Effector memory CD8-positive, alpha-beta T cell (primary cell): ENCODE data around the gene SFMBT1.

Experiments used
- ATAC-seq: fragments of 150-1000 bp; cut with Tn5 transposase; replicated peaks from 2 replicates; pipeline ENCODE4 v1.10.0; 2021; ENCODE audit warnings: mild to moderate bottlenecking, moderate library complexity
- DNase-seq, 3 experiments: peaks; one replicate each; pipeline ENCODE4 v3.0.0; 2021
- H3K27ac Mint-ChIP-seq, 2 donors: one replicate each; pipeline ENCODE4 v1.8.0; 2022; ENCODE audit warnings: mild to moderate bottlenecking in 2 of 2, mixed read lengths in 2 of 2, moderate library complexity in 2 of 2
- H3K27me3 Mint-ChIP-seq, 2 donors: one replicate each; pipeline ENCODE4 v1.8.0; 2022; ENCODE audit warnings: mixed read lengths in 2 of 2
- H3K36me3 Mint-ChIP-seq: one replicate; pipeline ENCODE4 v1.8.0; 2022; ENCODE audit warnings: mild to moderate bottlenecking, moderate library complexity, mixed read lengths; ENCODE audit not compliant: insufficient read depth
- H3K4me1 Mint-ChIP-seq, 2 donors: one replicate each; pipeline ENCODE4 v1.8.0; 2022; ENCODE audit warnings: low read depth in 2 of 2, mixed read lengths in 2 of 2
- H3K4me3 Mint-ChIP-seq, 2 donors: one replicate each; pipeline ENCODE4 v1.8.0; 2022; ENCODE audit warnings: mild to moderate bottlenecking in 2 of 2, mixed read lengths in 2 of 2, moderate library complexity in 2 of 2
- H3K9me3 Mint-ChIP-seq, 2 donors: one replicate each; pipeline ENCODE4 v1.8.0; 2022; ENCODE audit warnings: mixed read lengths in 2 of 2

Gene SFMBT1

DNA sequence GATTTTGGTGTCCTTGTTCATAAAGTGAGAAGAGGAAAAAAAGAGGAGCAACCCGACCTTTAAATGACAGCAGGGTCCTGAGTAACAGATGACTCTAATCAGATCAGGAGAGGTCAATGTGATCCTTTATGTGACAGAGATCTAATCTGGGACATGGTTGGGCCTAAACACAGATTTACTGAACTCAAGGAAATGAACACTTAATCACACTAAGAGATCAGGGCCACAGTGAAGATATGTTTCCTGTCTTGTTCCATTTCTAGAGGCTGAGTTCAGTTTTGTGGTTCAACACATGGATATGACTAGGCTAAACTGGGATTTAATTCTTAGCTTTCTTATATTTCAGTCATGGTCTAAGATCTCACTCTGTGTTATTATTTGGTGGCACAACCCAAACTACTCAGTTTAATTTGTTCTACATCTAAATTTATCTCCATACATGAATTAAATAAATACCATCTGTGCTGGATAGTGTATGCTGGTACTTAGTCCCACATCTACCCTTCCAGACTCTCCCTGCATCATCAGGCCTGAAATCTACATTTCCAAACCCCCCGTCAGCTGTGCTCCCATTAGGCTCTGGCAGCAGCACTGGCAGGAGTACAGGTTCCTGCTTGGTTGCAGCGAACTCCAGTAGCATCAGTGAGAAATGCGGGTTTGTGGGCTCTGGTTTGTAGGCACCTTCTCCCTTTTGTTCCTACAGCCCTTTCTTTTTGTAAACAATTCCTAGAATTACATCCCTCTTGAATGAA, 22.6 kb downstream of the SFMBT1 start:
- no peak for ATAC-seq
- peak overlapping the region in 1 of 2 donors; percentile 13 for H3K27ac Mint-ChIP-seq
- no peak overlapping the region for H3K4me3 Mint-ChIP-seq
- no peaks in the 10 kb centered on the region for H3K9me3 Mint-ChIP-seq
- H3K36me3 Mint-ChIP-seq, result peaks cover 5% of the 10 kb centered on the region
- no peak for DNase-seq
- H3K4me1 Mint-ChIP-seq, result peaks cover 16 to 29% of the 10 kb centered on the region in 2 donors
- H3K27me3 Mint-ChIP-seq, result no peaks in the 10 kb centered on the region

DNA sequence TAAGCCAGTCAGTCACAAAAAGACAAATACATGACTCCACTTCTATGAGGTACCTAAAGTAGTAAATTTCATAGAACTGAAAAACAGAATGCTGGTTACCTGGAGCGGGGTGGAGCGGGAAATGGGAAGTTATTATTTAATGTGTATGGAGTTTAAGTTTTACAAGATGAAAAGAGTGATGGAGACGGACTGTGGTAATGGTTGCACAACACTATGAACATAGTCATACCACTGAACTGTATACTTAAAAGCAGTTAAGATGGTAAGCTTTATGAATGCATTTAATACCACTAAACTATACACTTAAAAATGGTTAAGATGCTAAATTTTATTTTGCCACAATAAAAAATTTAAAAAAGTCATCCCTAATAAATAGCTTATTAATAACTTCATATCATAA, 23.2 kb downstream of the SFMBT1 start:
- Mint-ChIP-seq H3K27ac (no peak overlapping the region), H3K27me3 (no peaks in the 10 kb centered on the region), H3K9me3 (no peaks in the 10 kb centered on the region), H3K4me1 (peaks cover 16 to 29% of the 10 kb centered on the region in 2 donors), H3K4me3 (no peak overlapping the region), H3K36me3 (peaks cover 9% of the 10 kb centered on the region)
- ATAC-seq (no peak), DNase-seq (no peak)

GRCh38 chr3:53016236-53016635, 29.6 kb downstream of the SFMBT1 start:
- H3K27me3 Mint-ChIP-seq, result no peaks in the 10 kb centered on the region
- H3K4me1 Mint-ChIP-seq, result peaks cover 9 to 16% of the 10 kb centered on the region in 2 donors
- H3K36me3 Mint-ChIP-seq, result peaks cover 13% of the 10 kb centered on the region
- DNase-seq (no peak), ATAC-seq (no peak)
- H3K9me3 Mint-ChIP-seq, result no peaks in the 10 kb centered on the region
- no peak overlapping the region for H3K27ac Mint-ChIP-seq
- H3K4me3 Mint-ChIP-seq, result no peak overlapping the region

GRCh38 chr3:53011324-53011723, 34.5 kb downstream of the SFMBT1 start:
- DNase-seq (no peak), ATAC-seq (no peak)
- no peaks in the 10 kb centered on the region for H3K27me3 Mint-ChIP-seq
- H3K27ac Mint-ChIP-seq, result peak overlapping the region in 1 of 2 donors; percentile 13
- H3K4me3 Mint-ChIP-seq, result no peak overlapping the region
- peaks cover 9% of the 10 kb centered on the region for H3K36me3 Mint-ChIP-seq
- H3K4me1 Mint-ChIP-seq, result peaks cover 8 to 15% of the 10 kb centered on the region in 2 donors
- no peaks in the 10 kb centered on the region for H3K9me3 Mint-ChIP-seq

- Mint-ChIP-seq H3K27me3 (no peaks in the 10 kb centered on the region), H3K36me3 (peaks cover 9% of the 10 kb centered on the region), H3K27ac (peak overlapping the region; percentile 4 to 45), H3K4me1 (peaks cover 8 to 15% of the 10 kb centered on the region in 2 donors), H3K4me3 (no peak overlapping the region), H3K9me3 (no peaks in the 10 kb centered on the region)
- DNase-seq, result no peak
- no peak for ATAC-seq
These were observed 35.9 kb downstream of the SFMBT1 start for GRCh38 chr3:53009826-53010539.

DNA sequence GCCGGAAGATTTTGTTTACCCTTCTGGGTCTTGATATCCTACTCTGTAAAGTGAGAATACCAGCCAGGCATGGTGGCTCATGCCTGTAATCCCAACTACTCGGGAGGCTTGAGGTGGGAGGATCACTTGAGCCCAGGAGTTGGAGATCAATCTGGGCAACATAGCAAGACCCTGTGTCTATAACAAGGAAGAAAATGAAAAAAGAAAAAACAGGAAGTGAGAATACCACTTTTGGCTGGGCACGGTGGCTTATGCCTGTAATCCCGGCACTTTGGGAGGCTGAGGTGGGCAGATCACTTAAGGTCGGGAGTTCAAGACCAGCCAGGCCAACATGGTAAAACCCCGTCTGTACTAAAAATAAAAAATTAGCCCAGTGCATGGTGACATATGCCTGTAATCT, 36.9 kb downstream of the SFMBT1 start:
- H3K36me3 Mint-ChIP-seq, result peaks cover 5% of the 10 kb centered on the region
- peaks cover 8 to 15% of the 10 kb centered on the region in 2 donors for H3K4me1 Mint-ChIP-seq
- H3K4me3 Mint-ChIP-seq, result no peak overlapping the region
- H3K9me3 Mint-ChIP-seq, result no peaks in the 10 kb centered on the region
- H3K27ac Mint-ChIP-seq, result peak overlapping the region in 1 of 2 donors; percentile 82
- H3K27me3 Mint-ChIP-seq, result no peaks in the 10 kb centered on the region
- DNase-seq (no peak), ATAC-seq (no peak)

DNA sequence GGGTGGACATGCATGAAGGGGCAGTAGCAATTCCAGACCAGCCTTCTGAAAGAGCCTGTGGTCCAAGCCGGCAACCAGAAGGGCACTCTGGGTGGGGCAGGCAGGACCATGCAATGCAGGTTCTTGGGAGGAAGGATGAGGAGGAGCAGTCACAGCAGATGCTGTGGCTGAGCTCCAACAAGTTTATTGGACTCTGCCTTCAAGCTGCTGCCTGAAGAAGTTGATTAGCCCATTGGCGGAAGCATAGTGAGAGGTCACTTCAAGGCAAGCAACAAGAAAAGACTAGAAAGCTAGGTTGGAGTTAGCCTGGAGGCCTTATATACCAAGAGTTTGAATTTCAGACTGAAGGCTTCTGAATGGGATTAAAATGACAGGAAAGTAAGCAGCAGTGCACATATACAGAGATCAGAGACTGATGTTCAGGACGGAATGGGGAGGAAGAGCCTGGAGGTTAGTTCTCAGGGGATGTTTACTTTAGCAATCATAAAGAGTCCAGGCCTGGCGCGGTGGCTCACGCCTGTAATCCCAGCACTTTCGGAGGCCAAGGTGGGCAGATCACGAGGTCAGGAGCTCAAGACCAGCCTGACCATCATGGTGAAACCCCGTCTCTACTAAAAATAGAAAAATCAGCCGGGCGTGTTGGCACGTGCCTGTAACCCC, 39.9 kb downstream of the SFMBT1 start:
- no peaks in the 10 kb centered on the region for H3K9me3 Mint-ChIP-seq
- H3K4me1 Mint-ChIP-seq, result peaks cover 4 to 5% of the 10 kb centered on the region in 2 donors
- H3K36me3 Mint-ChIP-seq, result peaks cover 8% of the 10 kb centered on the region
- ATAC-seq (no peak), DNase-seq (no peak)
- H3K27me3 Mint-ChIP-seq, result no peaks in the 10 kb centered on the region
- H3K27ac Mint-ChIP-seq, result peak overlapping the region in 1 of 2 donors; percentile 52
- H3K4me3 Mint-ChIP-seq, result no peak overlapping the region

- no peak for ATAC-seq
- peaks cover 8% of the 10 kb centered on the region for H3K36me3 Mint-ChIP-seq
- no peak overlapping the region for H3K4me3 Mint-ChIP-seq
- H3K9me3 Mint-ChIP-seq, result no peaks in the 10 kb centered on the region
- peaks cover 4 to 5% of the 10 kb centered on the region in 2 donors for H3K4me1 Mint-ChIP-seq
- no peak for DNase-seq
- no peaks in the 10 kb centered on the region for H3K27me3 Mint-ChIP-seq
- H3K27ac Mint-ChIP-seq, result peak overlapping the region; percentile 39 to 52
These were observed 40.5 kb downstream of the SFMBT1 start for GRCh38 chr3:53005338-53005737.

DNA sequence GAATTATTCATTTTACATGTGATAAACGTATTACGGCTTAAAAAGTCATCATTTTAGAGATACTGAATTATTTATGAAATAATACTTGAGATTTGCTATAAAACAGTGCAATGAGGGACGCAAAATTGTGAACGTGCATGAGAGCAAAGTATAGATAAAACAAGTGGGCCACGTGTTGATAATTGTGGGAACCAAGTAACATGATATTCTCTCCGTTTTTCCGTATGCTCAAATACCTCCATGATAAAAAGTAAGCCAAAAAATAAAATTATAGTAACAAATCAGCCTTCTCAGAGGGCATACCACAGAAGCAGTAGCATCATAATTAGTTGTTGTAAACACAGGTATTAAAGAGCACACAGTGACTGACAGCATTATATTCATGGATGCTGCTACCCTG, 42.6 kb downstream of the SFMBT1 start:
- ATAC-seq, result no peak
- no peak overlapping the region for H3K4me3 Mint-ChIP-seq
- DNase-seq, result no peak
- no peaks in the 10 kb centered on the region for H3K4me1 Mint-ChIP-seq
- H3K36me3 Mint-ChIP-seq, result peaks cover 5% of the 10 kb centered on the region
- H3K27me3 Mint-ChIP-seq, result no peaks in the 10 kb centered on the region
- peak overlapping the region in 1 of 2 donors; percentile 44 for H3K27ac Mint-ChIP-seq
- no peaks in the 10 kb centered on the region for H3K9me3 Mint-ChIP-seq

- Mint-ChIP-seq H3K4me1 (no peaks in the 10 kb centered on the region), H3K27ac (peak overlapping the region in 1 of 2 donors; percentile 44), H3K4me3 (no peak overlapping the region), H3K36me3 (peaks cover 11% of the 10 kb centered on the region), H3K9me3 (no peaks in the 10 kb centered on the region), H3K27me3 (no peaks in the 10 kb centered on the region)
- ATAC-seq (no peak), DNase-seq (no peak)
These were observed 46.9 kb downstream of the SFMBT1 start for GRCh38 chr3:52998771-52999513.

- Mint-ChIP-seq H3K27ac (no peak overlapping the region), H3K36me3 (no peaks in the 10 kb centered on the region), H3K4me3 (no peak overlapping the region), H3K9me3 (no peaks in the 10 kb centered on the region), H3K27me3 (no peaks in the 10 kb centered on the region), H3K4me1 (peaks cover 1 to 4% of the 10 kb centered on the region in 2 donors)
- DNase-seq, result no peak
- no peak for ATAC-seq
These were observed 55.2 kb downstream of the SFMBT1 start for GRCh38 chr3:52990637-52991036.

- DNase-seq, result no peak
- H3K27me3 Mint-ChIP-seq, result no peaks in the 10 kb centered on the region
- H3K9me3 Mint-ChIP-seq, result no peaks in the 10 kb centered on the region
- H3K4me1 Mint-ChIP-seq, result peaks cover 17 to 19% of the 10 kb centered on the region in 2 donors
- no peak overlapping the region for H3K27ac Mint-ChIP-seq
- H3K36me3 Mint-ChIP-seq, result no peaks in the 10 kb centered on the region
- ATAC-seq, result no peak
- H3K4me3 Mint-ChIP-seq, result no peak overlapping the region
These were observed 58.9 kb downstream of the SFMBT1 start for GRCh38 chr3:52986938-52987337.

DNA sequence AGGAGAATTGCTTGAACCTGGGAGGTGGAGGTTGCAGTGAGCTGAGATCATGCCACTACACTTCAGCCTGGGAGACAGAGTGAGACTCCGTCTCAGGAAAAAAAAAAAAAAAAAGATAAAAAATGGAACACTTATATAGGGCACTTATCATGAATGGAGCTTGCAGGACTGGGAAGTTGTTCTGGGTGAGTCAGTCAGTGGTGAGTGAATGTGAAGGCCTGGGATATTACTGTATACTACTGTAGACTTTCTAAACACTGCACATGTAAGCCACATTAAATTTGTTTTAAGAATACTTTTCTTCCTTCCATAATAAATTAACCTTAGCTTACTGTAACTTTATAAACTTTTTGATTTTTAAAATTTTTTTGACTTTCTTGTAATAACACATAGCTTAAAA, 59.8 kb downstream of the SFMBT1 start:
- H3K9me3 Mint-ChIP-seq, result no peaks in the 10 kb centered on the region
- no peak overlapping the region for H3K27ac Mint-ChIP-seq
- H3K4me1 Mint-ChIP-seq, result peaks cover 17 to 19% of the 10 kb centered on the region in 2 donors
- ATAC-seq (no peak), DNase-seq (no peak)
- H3K27me3 Mint-ChIP-seq, result no peaks in the 10 kb centered on the region
- no peak overlapping the region for H3K4me3 Mint-ChIP-seq
- H3K36me3 Mint-ChIP-seq, result peaks cover 3% of the 10 kb centered on the region
